ES-I3 (cell line): ENCODE results near the gene COL16A1.
"Not testable (repeated sequence)": the region's sequence is repeated elsewhere in the genome, so short reads cannot be mapped to it uniquely, and the experiment has no call there.

Experiments
- H3K36me3 ChIP-seq: 2 replicates; pipeline ENCODE4 v1.6.1; 2013; ENCODE audit warnings: mild to moderate bottlenecking, low read length, control low read depth, moderate library complexity; ENCODE audit not compliant: insufficient read depth
- H3K4me1 ChIP-seq: 2 replicates; pipeline ENCODE4 v1.6.1; 2013; ENCODE audit warnings: mild to moderate bottlenecking, control low read depth, low read length; ENCODE audit not compliant: insufficient read depth
- H3K9ac ChIP-seq: 2 replicates; pipeline ENCODE4 v1.6.1; 2013; ENCODE audit warnings: low read depth, mild to moderate bottlenecking, low read length, moderate library complexity
- H3K9me3 ChIP-seq: 2 replicates; pipeline ENCODE4 v1.6.1; 2013; ENCODE audit warnings: mild to moderate bottlenecking, low read length, moderate library complexity; ENCODE audit not compliant: control insufficient read depth, insufficient read depth

The COL16A1 gene

DNA sequence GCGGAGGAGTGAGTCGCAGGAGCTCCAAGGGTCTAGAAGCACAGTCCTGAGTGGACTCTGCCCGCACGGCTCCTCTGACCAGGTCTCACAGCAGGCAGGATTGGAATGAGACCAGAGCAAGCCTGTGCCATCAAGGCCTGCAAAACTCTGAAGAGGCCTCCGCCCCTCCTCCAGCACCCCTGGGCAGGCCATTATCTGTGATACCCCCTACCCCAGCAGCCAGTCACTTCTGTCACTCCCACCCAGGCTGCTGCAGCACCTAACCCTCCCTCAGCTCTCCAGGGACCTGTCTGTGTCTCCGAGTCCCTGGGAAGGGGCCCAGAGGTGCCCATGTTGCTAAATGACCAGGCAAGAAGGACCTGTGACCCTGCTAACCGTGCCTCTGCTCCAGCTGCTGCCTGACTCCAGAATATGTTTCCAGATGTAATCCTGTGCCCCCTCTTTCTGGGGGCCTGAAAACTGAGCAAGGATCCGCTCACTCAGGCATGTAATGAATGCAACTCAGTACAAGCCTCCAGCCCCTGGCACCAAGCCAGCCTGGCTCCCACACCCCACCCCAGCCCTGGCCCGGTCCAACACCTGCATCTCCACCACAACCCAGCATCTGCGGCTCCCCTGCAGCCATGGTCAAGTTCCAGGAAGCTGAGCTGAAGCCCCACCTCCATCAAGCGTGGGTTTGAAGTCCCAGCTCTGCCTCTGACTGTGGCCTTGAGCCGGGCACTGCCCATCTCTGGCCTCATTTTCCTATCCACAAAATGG lies 22.1 kb upstream of the COL16A1 start:
- Histone ChIP-seq H3K9me3 (no peaks in the 10 kb centered on the region), H3K9ac (no peak overlapping the region), H3K36me3 (no peaks in the 10 kb centered on the region), H3K4me1 (no peaks in the 10 kb centered on the region)

DNA sequence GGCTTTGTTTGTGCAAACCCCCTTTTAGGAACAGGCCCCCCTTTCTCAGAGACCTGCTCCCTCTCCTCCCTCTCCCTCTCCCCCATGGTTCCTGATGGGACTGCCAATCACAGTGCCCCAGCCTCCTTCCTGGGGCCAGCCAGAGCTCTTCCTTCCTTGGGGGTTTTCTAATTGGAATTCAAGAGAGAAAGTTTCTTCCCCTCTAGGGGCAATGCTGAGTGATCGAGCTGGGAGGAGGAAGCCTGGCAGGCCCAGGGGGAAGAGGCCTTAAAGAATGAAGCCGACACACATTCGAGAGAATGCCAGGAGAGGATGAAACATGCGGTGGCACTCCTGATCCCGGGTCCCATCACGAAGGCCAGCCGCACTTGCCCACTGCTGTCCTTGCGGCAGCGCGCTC lies 21.3 kb upstream of the COL16A1 start:
- Histone ChIP-seq H3K9ac (no peak overlapping the region), H3K36me3 (no peaks in the 10 kb centered on the region), H3K9me3 (no peaks in the 10 kb centered on the region), H3K4me1 (no peaks in the 10 kb centered on the region)

DNA sequence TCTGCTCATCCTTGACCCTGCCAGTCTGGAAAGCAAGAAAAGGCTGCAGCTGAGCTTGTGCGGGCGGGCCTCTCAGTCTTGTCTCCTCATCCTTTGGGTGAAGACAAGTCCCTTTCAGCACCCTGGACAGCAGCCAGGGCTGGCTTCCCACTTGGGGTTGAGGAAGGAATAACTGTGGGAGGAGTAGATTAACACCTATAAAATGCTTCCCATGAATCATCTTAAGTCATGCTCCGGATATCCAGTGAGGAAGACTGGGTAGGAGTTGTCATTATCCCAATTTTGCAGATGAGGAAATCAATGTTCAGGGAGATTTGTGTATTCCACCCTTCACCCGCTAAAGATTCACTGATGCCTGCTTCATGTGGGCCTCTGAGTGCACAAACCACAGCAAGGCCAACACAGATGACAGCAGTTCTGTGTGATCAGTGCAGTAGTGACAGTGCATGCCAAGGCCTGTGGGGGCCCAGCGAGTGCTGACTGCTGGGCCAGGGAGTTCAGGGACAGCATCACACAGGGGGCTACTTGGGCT lies 20.1 kb upstream of the COL16A1 start:
- H3K36me3 ChIP-seq: no peaks in the 10 kb centered on the region
- no peak overlapping the region for H3K9ac ChIP-seq
- H3K4me1 ChIP-seq: no peaks in the 10 kb centered on the region
- no peaks in the 10 kb centered on the region for H3K9me3 ChIP-seq

DNA sequence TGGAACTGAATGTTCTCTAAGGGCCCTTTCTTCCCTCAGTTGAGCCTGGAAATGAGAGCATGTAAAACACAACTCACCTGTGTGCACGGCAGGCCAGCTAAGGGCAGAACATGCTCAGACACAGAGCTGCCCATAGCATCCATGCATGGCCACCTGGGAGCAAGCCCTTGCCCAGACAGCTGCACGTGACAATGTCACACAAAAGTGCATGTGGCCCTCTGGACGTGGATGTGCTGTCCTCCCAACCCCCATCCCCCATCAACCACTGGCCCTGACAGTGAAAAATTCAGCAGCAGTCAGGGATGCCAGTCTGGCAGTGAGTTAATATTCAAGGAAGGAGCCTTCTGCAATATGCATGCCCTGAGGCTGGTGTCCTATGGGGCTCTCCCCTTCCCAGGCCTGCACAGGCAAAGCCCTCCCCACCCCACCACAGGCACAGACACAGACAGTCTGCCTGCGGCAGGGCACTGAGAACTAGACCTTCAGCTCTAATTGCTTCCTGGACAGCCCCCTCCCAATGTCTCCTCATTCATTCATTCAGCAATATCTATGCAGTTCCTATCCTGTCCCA lies 14.6 kb upstream of the COL16A1 start:
- peaks cover 2% of the 10 kb centered on the region; the same call in 1 of the 2 replicates for H3K4me1 ChIP-seq
- no peak overlapping the region for H3K9ac ChIP-seq
- no peaks in the 10 kb centered on the region for H3K36me3 ChIP-seq
- H3K9me3 ChIP-seq: no peaks in the 10 kb centered on the region

DNA sequence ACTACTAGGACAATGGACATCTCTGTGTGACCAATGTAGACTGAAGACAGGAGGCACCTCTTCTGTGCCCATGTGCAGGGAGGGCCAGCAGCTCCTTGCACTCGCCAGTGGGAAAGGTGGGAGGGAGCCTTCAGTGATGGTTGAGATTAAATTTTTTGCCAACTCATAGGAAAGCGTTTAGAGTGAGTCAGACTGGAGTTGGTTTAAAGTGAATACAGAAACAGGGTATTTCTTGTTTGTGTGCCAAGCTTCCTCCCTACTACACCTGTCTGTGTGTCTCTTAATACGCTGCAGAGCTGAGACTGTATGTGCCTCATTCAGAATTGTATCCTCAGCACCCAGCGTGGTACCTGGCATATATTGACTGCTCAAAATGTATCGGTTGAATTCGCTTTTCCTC lies 13.5 kb upstream of the COL16A1 start:
- Histone ChIP-seq H3K9ac (no peak overlapping the region), H3K36me3 (no peaks in the 10 kb centered on the region), H3K4me1 (peaks cover 10% of the 10 kb centered on the region; the same call in 1 of the 2 replicates), H3K9me3 (no peaks in the 10 kb centered on the region)

DNA sequence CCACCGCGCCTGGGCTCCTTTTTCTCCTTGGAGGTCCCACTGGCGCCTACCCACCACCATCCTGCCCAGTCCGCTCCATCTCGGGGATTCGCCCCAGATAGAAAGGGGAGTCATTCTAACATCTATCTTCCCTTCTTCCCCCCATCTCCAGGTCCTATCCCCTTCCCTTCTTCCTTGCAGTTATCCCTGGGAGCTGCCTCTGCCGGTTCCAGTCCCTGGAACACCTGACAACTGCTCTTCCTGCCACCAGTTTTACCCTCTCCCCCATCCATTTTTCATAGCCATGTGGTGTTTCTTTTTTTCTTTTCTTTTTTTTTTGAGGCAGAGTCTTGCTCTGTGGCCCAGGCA lies 12.0 kb upstream of the COL16A1 start:
- Histone ChIP-seq H3K9ac (peak overlapping the region; percentile 52; the same call in 1 of the 2 replicates), H3K9me3 (no peaks in the 10 kb centered on the region), H3K4me1 (peaks cover 14% of the 10 kb centered on the region; the same call in 1 of the 2 replicates), H3K36me3 (no peaks in the 10 kb centered on the region)

DNA sequence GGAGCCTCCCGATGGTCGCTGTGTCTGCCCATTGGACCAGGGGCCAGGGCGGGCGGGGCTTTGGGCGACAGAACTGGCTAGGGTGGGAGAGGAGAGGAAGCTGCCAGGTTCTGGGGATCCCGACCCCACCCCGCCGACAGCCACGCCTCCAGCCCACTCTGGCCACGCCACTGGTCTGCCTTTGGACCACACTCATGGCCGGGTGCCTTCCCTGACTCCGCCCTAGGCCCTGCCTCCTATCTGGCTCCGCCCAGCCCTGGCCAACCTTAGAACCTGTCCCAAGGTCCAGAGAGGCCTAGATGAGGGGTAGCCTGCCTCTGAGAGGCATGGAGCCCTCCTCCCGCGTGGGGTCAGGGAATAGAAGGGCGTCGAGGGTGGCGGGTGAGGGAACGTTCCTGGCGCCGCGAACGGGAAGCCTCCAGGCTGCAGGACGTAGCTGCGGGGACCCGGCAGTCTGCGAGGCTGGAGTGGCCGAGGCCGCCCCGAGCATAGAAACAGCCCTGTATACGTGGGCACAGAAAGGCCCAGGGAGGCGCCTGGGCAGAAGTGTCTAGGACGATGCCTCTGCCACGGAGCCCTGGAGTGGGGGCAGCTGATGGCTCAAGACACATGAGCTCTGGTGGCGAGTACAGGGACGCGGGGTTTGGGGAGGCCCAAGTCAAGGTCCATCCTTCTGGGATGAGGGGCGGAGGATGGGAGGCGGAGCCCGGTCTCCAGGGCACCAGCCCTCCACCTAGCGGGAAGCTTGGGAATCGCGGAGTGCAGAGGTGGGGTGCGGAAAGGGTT lies 11.5 kb upstream of the COL16A1 start:
- H3K36me3 ChIP-seq: no peaks in the 10 kb centered on the region
- peaks cover 14% of the 10 kb centered on the region; the same call in 1 of the 2 replicates for H3K4me1 ChIP-seq
- no peaks in the 10 kb centered on the region for H3K9me3 ChIP-seq
- H3K9ac ChIP-seq: peak overlapping the region; percentile 52; the same call in 1 of the 2 replicates

DNA sequence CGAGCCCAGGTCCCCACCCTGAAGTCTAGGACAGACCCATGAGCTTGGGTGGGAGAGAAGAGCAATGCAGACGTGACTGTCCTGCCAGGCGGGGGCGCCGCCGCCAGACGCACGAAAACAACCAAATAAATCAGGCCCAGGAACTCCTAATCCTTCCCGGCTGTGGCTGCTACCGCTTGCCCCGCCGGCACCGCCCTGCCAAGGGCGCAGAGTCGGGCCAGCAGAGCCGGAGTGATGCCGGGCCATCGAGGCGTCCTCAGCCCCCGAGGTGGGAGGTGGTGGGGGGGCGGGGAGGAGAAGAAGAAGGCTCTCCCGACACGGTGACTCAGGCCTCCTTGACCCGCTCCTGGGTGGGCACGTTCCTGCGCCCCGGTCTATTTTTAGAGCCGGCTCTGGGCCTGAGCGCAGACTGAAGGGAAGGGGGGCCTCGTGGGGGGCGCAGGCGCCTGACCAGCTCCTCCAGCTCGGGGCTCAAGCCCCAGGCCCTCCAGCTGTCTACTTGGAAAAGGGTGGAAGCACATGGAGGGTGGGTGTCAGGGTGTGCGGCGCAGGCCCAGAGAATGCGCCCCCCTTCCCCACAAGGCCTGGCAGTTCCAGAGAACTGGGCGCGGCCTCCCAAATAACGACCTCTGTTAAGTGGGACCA lies 10.7 kb upstream of the COL16A1 start:
- no peaks in the 10 kb centered on the region for H3K9me3 ChIP-seq
- H3K36me3 ChIP-seq: no peaks in the 10 kb centered on the region
- H3K9ac ChIP-seq: peak overlapping the region; percentile 52
- peaks cover 14% of the 10 kb centered on the region; the same call in 1 of the 2 replicates for H3K4me1 ChIP-seq

DNA sequence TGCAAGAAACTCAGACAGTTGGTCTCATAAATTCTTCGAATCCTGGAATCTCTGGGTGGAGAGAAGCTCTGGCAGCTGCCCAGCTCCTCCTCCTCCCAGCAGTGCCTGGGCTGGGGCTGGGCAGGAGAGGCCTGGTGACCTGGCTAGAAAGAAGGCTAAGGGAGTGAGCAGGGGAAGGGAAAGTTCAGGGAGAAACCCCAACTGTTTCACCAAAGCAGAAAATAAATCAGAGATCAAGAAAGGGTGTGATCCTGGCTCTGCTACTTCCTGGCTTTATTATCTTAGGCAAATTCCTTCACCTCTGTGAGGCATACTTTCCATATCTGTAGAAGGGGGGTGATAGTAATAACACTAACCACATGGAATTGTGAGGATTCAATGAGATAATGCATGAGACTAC lies 8.8 kb upstream of the COL16A1 start:
- Histone ChIP-seq H3K4me1 (peaks cover 14% of the 10 kb centered on the region; the same call in 1 of the 2 replicates), H3K9ac (no peak overlapping the region), H3K36me3 (no peaks in the 10 kb centered on the region), H3K9me3 (no peaks in the 10 kb centered on the region)

DNA sequence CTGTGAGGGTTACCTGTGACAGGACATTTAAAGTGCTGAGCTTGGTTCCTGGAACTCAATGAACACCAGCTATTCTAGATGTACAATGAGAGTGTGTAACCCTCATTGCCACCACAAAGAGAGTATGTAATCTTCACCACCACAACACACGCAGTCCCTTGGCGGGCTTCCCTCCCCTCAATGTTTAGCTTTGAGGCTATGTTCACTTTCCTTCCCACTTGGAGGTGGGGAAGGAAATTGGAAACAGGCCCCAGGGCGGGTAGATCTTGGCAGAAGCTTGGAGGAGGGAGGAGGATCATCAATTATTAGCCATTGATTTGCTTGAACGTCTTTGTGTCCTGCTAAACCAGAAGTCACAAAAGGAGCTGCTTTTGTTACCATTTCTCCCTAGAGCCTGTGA lies 8.3 kb upstream of the COL16A1 start:
- Histone ChIP-seq H3K9me3 (no peaks in the 10 kb centered on the region), H3K4me1 (peaks cover 14% of the 10 kb centered on the region; the same call in 1 of the 2 replicates), H3K9ac (no peak overlapping the region), H3K36me3 (no peaks in the 10 kb centered on the region)

DNA sequence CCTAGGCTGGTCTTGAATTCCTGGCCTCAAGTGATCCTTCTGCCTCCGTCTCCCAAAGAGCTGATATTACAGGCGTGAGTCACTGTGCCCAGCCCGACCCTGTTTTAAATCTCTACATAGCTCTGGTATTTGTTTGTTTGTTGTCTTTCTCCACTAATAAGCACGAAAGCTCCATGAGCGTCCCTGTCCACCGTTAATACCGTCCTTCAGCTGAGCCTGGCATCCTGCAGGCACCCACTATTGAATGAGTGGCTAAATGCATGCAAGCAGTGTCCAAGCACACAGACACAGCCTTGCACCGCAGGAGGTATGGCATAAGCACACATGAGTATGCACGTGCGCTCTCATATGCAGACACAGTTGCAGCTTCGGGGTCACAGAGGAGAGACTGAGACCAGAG lies 4.5 kb upstream of the COL16A1 start:
- no peaks in the 10 kb centered on the region for H3K9me3 ChIP-seq
- H3K36me3 ChIP-seq: no peaks in the 10 kb centered on the region
- no peak overlapping the region for H3K9ac ChIP-seq
- H3K4me1 ChIP-seq: peaks cover 29% of the 10 kb centered on the region; the same call in 1 of the 2 replicates

DNA sequence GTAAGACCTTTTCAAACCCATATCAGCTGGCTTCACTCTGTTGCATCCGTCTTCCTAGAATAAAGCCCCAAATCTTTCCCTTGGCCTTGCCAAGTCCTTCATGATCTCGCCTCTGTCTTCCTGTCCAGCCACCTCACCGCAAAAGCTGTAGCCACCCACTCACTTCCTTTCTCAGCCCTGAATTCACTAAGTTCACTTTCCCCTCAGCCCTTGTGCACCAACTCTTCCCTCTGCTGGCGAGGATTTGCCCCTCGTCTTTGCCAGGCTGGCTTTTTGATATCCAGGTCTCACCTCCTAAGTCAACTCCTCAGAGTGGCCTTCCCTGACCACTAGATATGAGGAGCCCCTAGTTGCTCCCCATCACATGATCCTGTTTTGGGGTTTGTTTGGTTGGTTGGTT lies 3.9 kb upstream of the COL16A1 start:
- H3K36me3 ChIP-seq: no peaks in the 10 kb centered on the region
- no peaks in the 10 kb centered on the region for H3K9me3 ChIP-seq
- H3K9ac ChIP-seq: no peak overlapping the region
- peaks cover 24% of the 10 kb centered on the region; the same call in 1 of the 2 replicates for H3K4me1 ChIP-seq

DNA sequence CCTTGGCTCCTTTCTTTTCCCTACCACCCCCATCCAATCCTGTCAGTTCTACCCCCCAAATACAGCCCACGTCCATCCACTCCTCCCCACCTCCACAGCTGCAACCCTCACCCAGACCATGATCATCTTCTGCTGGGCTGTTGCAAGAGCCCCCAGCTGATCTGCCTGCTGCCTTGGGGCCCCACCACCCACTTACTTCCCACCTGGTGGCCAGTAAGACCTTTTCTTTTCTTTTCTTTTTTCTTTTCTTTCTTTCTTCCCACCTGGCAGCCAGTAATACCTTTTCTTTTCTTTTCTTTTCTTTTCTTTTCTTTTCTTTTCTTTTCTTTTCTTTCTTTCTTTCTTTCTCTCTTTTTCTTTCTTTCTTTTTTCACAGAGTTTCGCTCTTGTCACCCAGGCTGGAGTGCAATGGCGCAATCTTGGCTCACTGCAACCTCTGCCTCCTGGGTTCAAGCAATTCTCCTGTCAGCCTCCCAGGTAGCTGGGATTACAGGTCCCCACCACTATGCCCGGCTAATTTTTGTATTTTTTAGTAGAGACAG lies 3.3 kb upstream of the COL16A1 start:
- H3K36me3 ChIP-seq, H3K9ac ChIP-seq, H3K9me3 ChIP-seq: not testable (repeated sequence)
- peaks cover 19% of the 10 kb centered on the region; the same call in 1 of the 2 replicates for H3K4me1 ChIP-seq
